Calu3 (cell line): ENCODE measurements around the gene IDH2. TPM values are rescaled to one million over a fixed set of nuclear protein-coding genes. Genes with fewer than 3 reads are reported as not detected.
A peak's percentile ranks its signal among the peaks of the same experiment; 100 is the strongest.

Experiments
- BruUV-seq: library from RNA; stranded (reverse); fragments of 400-500 nt; replicated peaks from 2 replicates; lab custom pipeline; 2021; lab: Mats Ljungman, UMichigan
- CTCF ChIA-PET: fragments of 300-600 bp; sonication (Branson Sonifier 250); formaldehyde crosslinking; loops from one replicate; lab custom pipeline; 2022; ENCODE audit warnings: antibody characterized with exemption; lab: Charles Lee
- DNase-seq: peaks from one replicate; pipeline ENCODE4 v3.0.0; 2022
- H3K27ac Mint-ChIP-seq: one replicate; pipeline ENCODE4 v1.8.0; 2022; ENCODE audit warnings: mixed read lengths; ENCODE audit not compliant: unreplicated experiment
- H3K27me3 Mint-ChIP-seq: one replicate; pipeline ENCODE4 v1.8.0; 2022; ENCODE audit warnings: mixed read lengths; ENCODE audit not compliant: unreplicated experiment
- H3K36me3 Mint-ChIP-seq: one replicate; pipeline ENCODE4 v1.8.0; 2022; ENCODE audit warnings: mild to moderate bottlenecking, moderate library complexity, mixed read lengths; ENCODE audit not compliant: insufficient read depth, unreplicated experiment
- H3K4me1 Mint-ChIP-seq: one replicate; pipeline ENCODE4 v1.8.0; 2022; ENCODE audit warnings: mild to moderate bottlenecking, low read depth, mixed read lengths; ENCODE audit not compliant: unreplicated experiment
- H3K4me3 Mint-ChIP-seq: one replicate; pipeline ENCODE4 v1.8.0; 2022; ENCODE audit warnings: mild to moderate bottlenecking, low read depth, moderate library complexity, mixed read lengths; ENCODE audit not compliant: unreplicated experiment
- H3K9me3 Mint-ChIP-seq: one replicate; pipeline ENCODE4 v1.8.0; 2022; ENCODE audit warnings: low read depth, mixed read lengths; ENCODE audit not compliant: unreplicated experiment
- intact Hi-C: fragments of 100-400 bp; cut with micrococcal nuclease; formaldehyde crosslinking; loops from one replicate; pipeline ENCODE4 v1.10.0; 2022; ENCODE audit not compliant: unreplicated experiment
- total RNA-seq: library from RNA; stranded (reverse); gene quantifications from 2 replicates; pipeline ENCODE4 v1.2.3, GENCODE V29; 2022
- TF ChIP-seq, protein P1 (sequence below): fragments of 200-600 bp; IDR thresholded peaks from one replicate; pipeline ENCODE4 v1.8.0; 2022; ENCODE audit warnings: antibody characterized with exemption; ENCODE audit not compliant: unreplicated experiment

The IDH2 gene
- total RNA-seq, 1 experiment from 2014 or later: 108 TPM

GRCh38 chr15:90038632-90039095 is 63.6 kb downstream of the IDH2 start:
- CTCF ChIA-PET: no interaction called here

DNA sequence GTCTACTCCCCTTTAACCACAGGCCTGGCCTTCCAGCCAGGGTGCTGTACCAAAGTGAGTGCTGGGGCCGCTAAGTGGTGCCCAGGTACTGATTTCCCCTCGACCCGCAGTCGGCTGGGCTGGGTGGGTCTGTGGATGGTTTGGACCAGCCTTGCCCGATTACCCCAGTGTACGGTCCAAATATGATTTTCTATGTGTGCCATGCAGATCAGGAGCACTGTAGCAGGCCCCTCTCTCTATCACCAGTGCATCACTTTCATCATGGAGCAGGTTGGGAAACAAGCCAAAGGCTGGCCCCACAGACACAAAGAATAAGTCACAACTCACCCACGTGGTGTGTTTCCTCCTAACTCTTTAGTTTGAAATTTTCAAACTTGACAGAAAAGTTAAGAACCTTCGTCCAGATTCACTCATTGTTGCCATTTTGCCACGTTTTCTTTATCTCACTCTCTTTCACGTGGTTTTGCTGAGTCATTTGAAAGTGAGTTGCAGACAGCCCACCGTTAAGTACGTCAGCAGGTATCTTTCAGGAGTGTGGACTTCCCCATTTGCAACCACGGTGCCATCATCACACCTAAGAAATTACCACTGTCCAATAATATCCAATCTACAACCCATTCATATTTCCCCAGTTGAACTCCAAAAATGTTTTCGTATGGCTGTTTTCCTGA is 64.2 kb downstream of the IDH2 start:
- no peak for DNase-seq
- intact Hi-C loops: no loop called here
- Mint-ChIP-seq H3K36me3 (peaks cover 22% of the 10 kb centered on the region), H3K27ac (peak overlapping the region; percentile 32), H3K4me1 (peaks cover 77% of the 10 kb centered on the region), H3K9me3 (no peaks in the 10 kb centered on the region), H3K27me3 (no peaks in the 10 kb centered on the region), H3K4me3 (no peak overlapping the region)
- TF ChIP-seq, protein P1, sequence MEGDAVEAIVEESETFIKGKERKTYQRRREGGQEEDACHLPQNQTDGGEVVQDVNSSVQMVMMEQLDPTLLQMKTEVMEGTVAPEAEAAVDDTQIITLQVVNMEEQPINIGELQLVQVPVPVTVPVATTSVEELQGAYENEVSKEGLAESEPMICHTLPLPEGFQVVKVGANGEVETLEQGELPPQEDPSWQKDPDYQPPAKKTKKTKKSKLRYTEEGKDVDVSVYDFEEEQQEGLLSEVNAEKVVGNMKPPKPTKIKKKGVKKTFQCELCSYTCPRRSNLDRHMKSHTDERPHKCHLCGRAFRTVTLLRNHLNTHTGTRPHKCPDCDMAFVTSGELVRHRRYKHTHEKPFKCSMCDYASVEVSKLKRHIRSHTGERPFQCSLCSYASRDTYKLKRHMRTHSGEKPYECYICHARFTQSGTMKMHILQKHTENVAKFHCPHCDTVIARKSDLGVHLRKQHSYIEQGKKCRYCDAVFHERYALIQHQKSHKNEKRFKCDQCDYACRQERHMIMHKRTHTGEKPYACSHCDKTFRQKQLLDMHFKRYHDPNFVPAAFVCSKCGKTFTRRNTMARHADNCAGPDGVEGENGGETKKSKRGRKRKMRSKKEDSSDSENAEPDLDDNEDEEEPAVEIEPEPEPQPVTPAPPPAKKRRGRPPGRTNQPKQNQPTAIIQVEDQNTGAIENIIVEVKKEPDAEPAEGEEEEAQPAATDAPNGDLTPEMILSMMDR: no peak
- BruUV-seq: no TSS peak
- CTCF ChIA-PET: no interaction called here

More at GRCh38 chr15:90038632-90039095, 63.6 kb downstream of the IDH2 start:
- peak overlapping the region; percentile 32 for H3K27ac Mint-ChIP-seq
- H3K9me3 Mint-ChIP-seq: no peaks in the 10 kb centered on the region
- TF ChIP-seq, protein P1: no peak
- peaks cover 72% of the 10 kb centered on the region for H3K4me1 Mint-ChIP-seq
- intact Hi-C loops: no loop called here
- peaks cover 22% of the 10 kb centered on the region for H3K36me3 Mint-ChIP-seq
- no TSS peak for BruUV-seq
- no peaks in the 10 kb centered on the region for H3K27me3 Mint-ChIP-seq
- no peak overlapping the region for H3K4me3 Mint-ChIP-seq
- DNase-seq: peak; percentile 41

GRCh38 chr15:90037511-90037860 is 64.8 kb downstream of the IDH2 start:
- H3K4me3 Mint-ChIP-seq: no peak overlapping the region
- no peak for DNase-seq
- H3K36me3 Mint-ChIP-seq: peaks cover 22% of the 10 kb centered on the region
- peaks cover 82% of the 10 kb centered on the region for H3K4me1 Mint-ChIP-seq
- H3K9me3 Mint-ChIP-seq: no peaks in the 10 kb centered on the region
- no peak overlapping the region for H3K27ac Mint-ChIP-seq
- intact Hi-C loops: no loop called here
- CTCF ChIA-PET: no interaction called here
- TF ChIP-seq, protein P1: no peak
- no TSS peak for BruUV-seq
- no peaks in the 10 kb centered on the region for H3K27me3 Mint-ChIP-seq

GRCh38 chr15:90036806-90037510 is 65.3 kb downstream of the IDH2 start:
- Mint-ChIP-seq H3K4me3 (no peak overlapping the region), H3K4me1 (peaks cover 82% of the 10 kb centered on the region), H3K27ac (no peak overlapping the region), H3K36me3 (peaks cover 22% of the 10 kb centered on the region), H3K27me3 (no peaks in the 10 kb centered on the region), H3K9me3 (no peaks in the 10 kb centered on the region)
- CTCF ChIA-PET: no interaction called here
- no TSS peak for BruUV-seq
- TF ChIP-seq, protein P1: no peak
- DNase-seq: no peak
- intact Hi-C loops: no loop called here
